Lower leg skin (tissue), 3 donors: ENCODE results near the gene MKRN1.

Experiments
- CTCF ChIP-seq, 3 donors: fragments of 450-650 bp; IDR thresholded peaks; one replicate each; pipeline ENCODE4 v1.5.1; 2016; ENCODE audit warnings: antibody characterized with exemption in 3 of 3, mild to moderate bottlenecking in 3 of 3, moderate library complexity in 2 of 3
- POLR2A ChIP-seq, 2 donors: fragments of 450-650 bp; IDR thresholded peaks; one replicate each; pipeline ENCODE4 v1.6.1; 2016 to 2017; ENCODE audit warnings: antibody characterized with exemption in 2 of 2, mild to moderate bottlenecking in 1 of 2, moderate library complexity in 1 of 2

GRCh38 chr7:140519007-140519399 lies 39.7 kb upstream of the MKRN1 start:
- TF ChIP-seq CTCF (IDR thresholded peaks at IDR 0.05) = no peak
- TF ChIP-seq POLR2A (IDR thresholded peaks at IDR 0.05) = no peak
